ENCODE results near the gene ZBTB42. TPM values are rescaled to one million over a fixed set of nuclear protein-coding genes. Genes with fewer than 3 reads are reported as not detected.
A peak's percentile ranks its signal among the peaks of the same experiment; 100 is the strongest.
"Not testable (repeated sequence)": the region's sequence is repeated elsewhere in the genome, so short reads cannot be mapped to it uniquely, and the experiment has no call there.

Gene ZBTB42
- total RNA-seq, 2 donors from 2014 or later: 2.7 to 3.3 TPM

- H3K27ac Mint-ChIP-seq: peak overlapping the region; percentile 54
- no peaks in the 10 kb centered on the region for H3K9me3 ChIP-seq (ENCODE audit: control insufficient read depth, low read length, poor library complexity, severe bottlenecking)
- ATAC-seq: no peak
- H3K27me3 Mint-ChIP-seq: no peaks in the 10 kb centered on the region
- DNase-seq: no peak
- H3K4me3 Mint-ChIP-seq: no peak overlapping the region
- H3K4me1 Mint-ChIP-seq: peaks cover 5% of the 10 kb centered on the region
- no peaks in the 10 kb centered on the region for H3K36me3 Mint-ChIP-seq (ENCODE audit: low read depth)
Observed at GRCh38 chr14:104806625-104807465, 5.9 kb downstream of the ZBTB42 start.

DNA sequence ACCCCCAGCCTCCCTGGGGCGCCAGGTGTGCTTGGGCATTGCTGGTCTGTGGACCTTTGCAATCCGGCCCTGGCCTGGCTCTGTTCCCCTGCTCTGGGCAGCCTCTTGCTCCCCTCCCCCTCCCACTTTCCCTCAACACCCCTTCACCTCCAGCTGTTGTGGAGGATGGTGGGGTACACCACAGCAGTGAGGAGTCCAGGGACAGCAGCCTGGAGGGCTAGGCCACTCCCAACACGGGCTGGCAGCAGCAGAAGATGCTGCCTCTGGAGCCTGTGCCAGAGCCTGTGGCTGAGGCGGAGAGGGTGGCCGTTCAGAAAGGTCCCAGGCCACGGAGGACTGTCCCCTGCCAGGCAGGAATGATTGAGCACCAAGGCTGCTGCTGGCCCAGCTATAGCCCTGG, 7.6 kb downstream of the ZBTB42 start:
- Mint-ChIP-seq H3K4me1 (peaks cover 4% of the 10 kb centered on the region), H3K27ac (no peak overlapping the region), H3K36me3 (ENCODE audit: low read depth) (no peaks in the 10 kb centered on the region), H3K27me3 (no peaks in the 10 kb centered on the region), H3K4me3 (no peak overlapping the region)
- ATAC-seq (no peak), DNase-seq (no peak)
- no peaks in the 10 kb centered on the region for H3K9me3 ChIP-seq (ENCODE audit: control insufficient read depth, low read length, poor library complexity, severe bottlenecking)

GRCh38 chr14:104810316-104810715, 9.4 kb downstream of the ZBTB42 start:
- Mint-ChIP-seq H3K36me3 (ENCODE audit: low read depth) (no peaks in the 10 kb centered on the region), H3K27ac (peak overlapping the region; percentile 79), H3K4me1 (peaks cover 14% of the 10 kb centered on the region), H3K27me3 (no peaks in the 10 kb centered on the region), H3K4me3 (no peak overlapping the region)
- H3K9me3 ChIP-seq (ENCODE audit: control insufficient read depth, low read length, poor library complexity, severe bottlenecking): no peaks in the 10 kb centered on the region
- no peak for DNase-seq
- ATAC-seq: no peak

DNA sequence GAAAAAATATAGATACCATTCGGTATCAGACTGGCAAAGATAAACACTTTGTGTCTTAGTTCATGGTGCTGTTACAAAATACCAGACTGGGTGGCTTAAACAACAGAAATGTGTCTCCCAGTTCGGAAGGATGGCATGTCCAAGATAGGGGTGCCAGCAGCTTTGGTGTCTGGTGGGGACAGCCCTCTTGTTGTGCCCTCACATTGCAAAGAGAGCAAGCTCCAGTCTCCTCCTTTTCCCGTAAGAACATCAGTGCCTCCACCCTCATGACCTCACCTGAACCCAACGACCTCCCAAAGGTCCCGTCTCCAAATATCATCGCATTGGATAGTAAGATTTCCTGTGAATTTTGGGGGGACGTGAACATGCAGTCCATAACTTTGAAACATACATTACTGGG, 12.4 kb downstream of the ZBTB42 start:
- H3K4me3 Mint-ChIP-seq: no peak overlapping the region
- DNase-seq (no peak), ATAC-seq (no peak)
- no peaks in the 10 kb centered on the region for H3K36me3 Mint-ChIP-seq (ENCODE audit: low read depth)
- H3K27ac Mint-ChIP-seq: peak overlapping the region; percentile 62
- peaks cover 18% of the 10 kb centered on the region for H3K4me1 Mint-ChIP-seq
- no peaks in the 10 kb centered on the region for H3K27me3 Mint-ChIP-seq
- no peaks in the 10 kb centered on the region for H3K9me3 ChIP-seq (ENCODE audit: control insufficient read depth, low read length, poor library complexity, severe bottlenecking)

GRCh38 chr14:104814701-104815100, 13.8 kb downstream of the ZBTB42 start:
- H3K9me3 ChIP-seq (ENCODE audit: control insufficient read depth, low read length, poor library complexity, severe bottlenecking); H3K27me3 Mint-ChIP-seq; ATAC-seq; DNase-seq; H3K36me3 Mint-ChIP-seq (ENCODE audit: low read depth): not testable (repeated sequence)
- Mint-ChIP-seq H3K4me1 (peaks cover 18% of the 10 kb centered on the region), H3K4me3 (peak overlapping the region; percentile 89), H3K27ac (peak overlapping the region; percentile 87)

- Mint-ChIP-seq H3K27me3 (no peaks in the 10 kb centered on the region), H3K27ac (peak overlapping the region; percentile 87), H3K36me3 (ENCODE audit: low read depth) (no peaks in the 10 kb centered on the region), H3K4me1 (peaks cover 18% of the 10 kb centered on the region), H3K4me3 (peak overlapping the region; percentile 89)
- DNase-seq: no peak
- H3K9me3 ChIP-seq (ENCODE audit: control insufficient read depth, low read length, poor library complexity, severe bottlenecking): no peaks in the 10 kb centered on the region
- no peak for ATAC-seq
Observed at GRCh38 chr14:104816616-104816884, 15.6 kb downstream of the ZBTB42 start.

GRCh38 chr14:104817930-104818713, 17.2 kb downstream of the ZBTB42 start:
- Mint-ChIP-seq H3K36me3 (ENCODE audit: low read depth) (no peaks in the 10 kb centered on the region), H3K4me1 (peaks cover 18% of the 10 kb centered on the region), H3K4me3 (no peak overlapping the region), H3K27ac (peak overlapping the region; percentile 57), H3K27me3 (no peaks in the 10 kb centered on the region)
- H3K9me3 ChIP-seq (ENCODE audit: control insufficient read depth, low read length, poor library complexity, severe bottlenecking): no peaks in the 10 kb centered on the region
- DNase-seq: no peak
- no peak for ATAC-seq

- H3K27ac Mint-ChIP-seq: peak overlapping the region; percentile 57
- ATAC-seq (no peak), DNase-seq (no peak)
- peaks cover 15% of the 10 kb centered on the region for H3K4me1 Mint-ChIP-seq
- H3K27me3 Mint-ChIP-seq: no peaks in the 10 kb centered on the region
- no peaks in the 10 kb centered on the region for H3K36me3 Mint-ChIP-seq (ENCODE audit: low read depth)
- no peak overlapping the region for H3K4me3 Mint-ChIP-seq
- no peaks in the 10 kb centered on the region for H3K9me3 ChIP-seq (ENCODE audit: control insufficient read depth, low read length, poor library complexity, severe bottlenecking)
Observed at GRCh38 chr14:104818714-104819161, 17.8 kb downstream of the ZBTB42 start.

DNA sequence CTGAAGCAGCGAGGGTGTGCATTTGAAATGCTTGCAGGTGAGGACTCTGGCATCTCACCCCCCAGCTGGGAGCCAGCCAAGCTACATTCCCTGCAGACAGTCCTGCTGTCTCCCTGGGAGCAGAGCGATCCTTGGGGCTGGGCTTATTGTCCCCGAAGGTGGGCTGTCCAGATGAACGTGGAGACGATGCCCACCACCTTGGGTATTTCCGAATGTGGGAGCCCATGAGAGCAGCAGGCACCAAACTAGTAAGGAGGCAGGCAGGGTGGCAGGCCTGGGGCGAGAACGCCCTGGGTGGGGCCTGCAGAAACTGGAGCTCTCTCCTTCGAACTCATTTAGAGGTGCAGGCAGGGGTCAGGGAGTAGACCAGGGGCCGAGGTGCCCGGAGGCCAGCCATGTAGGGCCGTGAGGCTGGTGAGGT, 18.5 kb downstream of the ZBTB42 start:
- H3K9me3 ChIP-seq (ENCODE audit: control insufficient read depth, low read length, poor library complexity, severe bottlenecking): no peaks in the 10 kb centered on the region
- DNase-seq: no peak
- Mint-ChIP-seq H3K27ac (no peak overlapping the region), H3K36me3 (ENCODE audit: low read depth) (no peaks in the 10 kb centered on the region), H3K4me3 (no peak overlapping the region), H3K4me1 (peaks cover 10% of the 10 kb centered on the region), H3K27me3 (no peaks in the 10 kb centered on the region)
- ATAC-seq: no peak

DNA sequence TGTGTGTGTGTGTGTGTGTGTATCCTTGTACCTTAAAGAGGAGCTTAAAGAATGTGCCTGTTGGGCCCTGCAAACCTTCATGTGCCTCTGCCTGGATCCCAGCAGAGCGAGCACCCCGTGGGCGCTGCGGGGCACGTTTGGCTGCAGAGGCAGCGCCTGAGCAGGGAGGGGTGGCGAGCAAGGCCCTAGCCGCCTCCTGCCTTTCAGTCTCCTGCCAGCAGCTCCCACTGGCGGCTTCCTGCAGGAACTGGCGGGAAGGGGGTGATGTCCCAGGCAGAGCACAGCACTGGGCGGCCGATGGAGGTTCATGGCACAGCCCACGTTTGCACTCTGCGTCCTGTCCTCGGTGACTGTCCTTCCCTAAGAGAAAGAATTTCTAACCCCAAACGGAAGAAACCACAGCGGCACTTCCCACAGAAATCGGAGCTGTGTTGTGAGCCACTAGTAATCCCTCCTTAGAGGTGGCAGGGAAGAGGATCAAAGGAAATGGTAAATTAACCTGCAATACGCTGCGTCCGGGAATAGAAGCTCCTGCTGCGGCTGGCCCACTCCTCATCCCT, 19.8 kb downstream of the ZBTB42 start:
- ATAC-seq: no peak
- H3K27me3 Mint-ChIP-seq: no peaks in the 10 kb centered on the region
- no peak overlapping the region for H3K4me3 Mint-ChIP-seq
- no peak overlapping the region for H3K27ac Mint-ChIP-seq
- H3K36me3 Mint-ChIP-seq (ENCODE audit: low read depth): no peaks in the 10 kb centered on the region
- no peak for DNase-seq
- no peaks in the 10 kb centered on the region for H3K9me3 ChIP-seq (ENCODE audit: control insufficient read depth, low read length, poor library complexity, severe bottlenecking)
- H3K4me1 Mint-ChIP-seq: peaks cover 10% of the 10 kb centered on the region

DNA sequence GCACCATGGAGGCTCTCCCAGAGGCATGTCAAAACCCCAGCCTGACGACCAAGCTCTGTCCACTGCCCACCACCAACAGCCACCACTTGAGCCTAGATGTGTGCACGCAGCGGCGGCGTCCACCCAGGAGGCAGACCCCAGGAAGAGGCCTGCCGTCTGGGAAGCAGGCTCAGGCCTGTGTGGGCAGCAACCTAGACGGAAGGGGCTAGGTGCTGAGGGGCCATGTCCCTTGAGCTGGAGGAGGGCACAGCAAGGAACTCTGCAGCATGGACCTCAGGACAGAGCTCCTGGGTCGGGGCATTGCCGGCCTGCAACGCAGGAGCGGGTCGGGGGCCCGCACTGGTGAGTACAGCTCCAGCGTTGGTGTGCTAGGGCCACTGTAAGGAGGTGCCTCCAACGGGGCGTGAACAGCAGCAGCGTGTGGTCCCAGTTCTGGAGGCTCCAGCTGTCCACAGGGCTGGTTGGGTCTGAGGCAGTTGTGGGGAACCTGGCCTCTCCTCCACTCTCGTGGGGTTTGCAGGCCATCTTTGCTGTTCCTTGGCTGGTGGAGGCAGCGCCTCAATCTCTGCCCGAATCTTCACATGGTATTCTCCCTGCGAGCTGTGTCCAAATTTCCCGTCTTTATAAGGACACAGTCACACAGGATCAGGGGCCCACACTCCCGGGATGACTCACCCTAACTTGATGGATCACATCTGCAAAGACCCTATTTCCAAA, 20.5 kb downstream of the ZBTB42 start:
- no peak overlapping the region for H3K4me3 Mint-ChIP-seq
- ATAC-seq: no peak
- no peaks in the 10 kb centered on the region for H3K9me3 ChIP-seq (ENCODE audit: control insufficient read depth, low read length, poor library complexity, severe bottlenecking)
- no peaks in the 10 kb centered on the region for H3K36me3 Mint-ChIP-seq (ENCODE audit: low read depth)
- H3K4me1 Mint-ChIP-seq: peaks cover 12% of the 10 kb centered on the region
- DNase-seq: peak in 1 of 3 donors; percentile 1
- H3K27ac Mint-ChIP-seq: no peak overlapping the region
- H3K27me3 Mint-ChIP-seq: no peaks in the 10 kb centered on the region

DNA sequence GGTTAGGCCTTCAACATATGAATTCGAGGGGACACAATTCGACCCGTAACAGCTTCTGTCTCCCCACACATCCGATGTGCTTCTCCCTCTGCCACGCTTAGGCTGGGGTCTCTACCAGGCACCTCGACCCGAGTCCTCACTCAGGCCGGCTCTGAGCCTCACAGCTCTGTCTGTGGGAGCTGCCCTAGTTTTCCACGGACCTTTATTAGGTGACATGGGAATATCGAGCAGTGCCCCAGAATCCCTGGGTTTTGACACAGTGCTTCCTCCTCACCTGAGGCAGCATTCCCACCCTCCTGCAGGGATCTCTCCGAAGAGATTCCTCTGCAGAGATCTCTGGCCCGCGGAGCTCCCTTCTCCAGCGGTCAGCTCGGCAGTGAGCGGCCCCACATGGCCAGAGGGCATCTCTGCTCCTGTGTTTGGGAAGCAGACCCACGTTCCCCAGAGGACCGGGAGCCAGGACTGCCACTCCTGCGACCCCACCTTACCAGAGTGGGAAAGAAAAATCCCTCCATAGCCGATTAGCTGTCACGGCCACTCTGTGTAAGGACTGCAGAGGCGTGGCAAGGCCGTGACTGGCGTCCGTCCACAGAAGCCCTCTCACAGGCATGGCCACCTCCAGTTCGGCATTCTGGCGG, 21.2 kb downstream of the ZBTB42 start:
- DNase-seq: no peak
- H3K9me3 ChIP-seq (ENCODE audit: control insufficient read depth, low read length, poor library complexity, severe bottlenecking): no peaks in the 10 kb centered on the region
- no peaks in the 10 kb centered on the region for H3K36me3 Mint-ChIP-seq (ENCODE audit: low read depth)
- no peak overlapping the region for H3K27ac Mint-ChIP-seq
- H3K4me1 Mint-ChIP-seq: peaks cover 8% of the 10 kb centered on the region
- H3K27me3 Mint-ChIP-seq: peaks cover 1% of the 10 kb centered on the region
- no peak for ATAC-seq
- H3K4me3 Mint-ChIP-seq: no peak overlapping the region
